ENCODE results near the gene HECA.

The HECA gene

GRCh38 chr6:139172151-139172550 lies 37.3 kb downstream of the HECA start:
- Histone ChIP-seq H3K36me3 (peaks cover 78% of the 10 kb centered on the region), H3K9me3 (no peaks in the 10 kb centered on the region), H3K4me1 (ENCODE audit: control insufficient read depth in 1 of 2, insufficient read depth in 1 of 2, low read depth in 1 of 2, low read length in 1 of 2) (peaks cover 0 to 7% of the 10 kb centered on the region in 2 experiments), H3K4me3 (ENCODE audit: low read depth in 1 of 2, low read length in 1 of 2) (no peak overlapping the region), H3K27ac (no peak overlapping the region), H3K27me3 (no peaks in the 10 kb centered on the region)
- TF ChIP-seq, protein P1, sequence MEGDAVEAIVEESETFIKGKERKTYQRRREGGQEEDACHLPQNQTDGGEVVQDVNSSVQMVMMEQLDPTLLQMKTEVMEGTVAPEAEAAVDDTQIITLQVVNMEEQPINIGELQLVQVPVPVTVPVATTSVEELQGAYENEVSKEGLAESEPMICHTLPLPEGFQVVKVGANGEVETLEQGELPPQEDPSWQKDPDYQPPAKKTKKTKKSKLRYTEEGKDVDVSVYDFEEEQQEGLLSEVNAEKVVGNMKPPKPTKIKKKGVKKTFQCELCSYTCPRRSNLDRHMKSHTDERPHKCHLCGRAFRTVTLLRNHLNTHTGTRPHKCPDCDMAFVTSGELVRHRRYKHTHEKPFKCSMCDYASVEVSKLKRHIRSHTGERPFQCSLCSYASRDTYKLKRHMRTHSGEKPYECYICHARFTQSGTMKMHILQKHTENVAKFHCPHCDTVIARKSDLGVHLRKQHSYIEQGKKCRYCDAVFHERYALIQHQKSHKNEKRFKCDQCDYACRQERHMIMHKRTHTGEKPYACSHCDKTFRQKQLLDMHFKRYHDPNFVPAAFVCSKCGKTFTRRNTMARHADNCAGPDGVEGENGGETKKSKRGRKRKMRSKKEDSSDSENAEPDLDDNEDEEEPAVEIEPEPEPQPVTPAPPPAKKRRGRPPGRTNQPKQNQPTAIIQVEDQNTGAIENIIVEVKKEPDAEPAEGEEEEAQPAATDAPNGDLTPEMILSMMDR (IDR thresholded peaks at IDR 0.05) = no peak

DNA sequence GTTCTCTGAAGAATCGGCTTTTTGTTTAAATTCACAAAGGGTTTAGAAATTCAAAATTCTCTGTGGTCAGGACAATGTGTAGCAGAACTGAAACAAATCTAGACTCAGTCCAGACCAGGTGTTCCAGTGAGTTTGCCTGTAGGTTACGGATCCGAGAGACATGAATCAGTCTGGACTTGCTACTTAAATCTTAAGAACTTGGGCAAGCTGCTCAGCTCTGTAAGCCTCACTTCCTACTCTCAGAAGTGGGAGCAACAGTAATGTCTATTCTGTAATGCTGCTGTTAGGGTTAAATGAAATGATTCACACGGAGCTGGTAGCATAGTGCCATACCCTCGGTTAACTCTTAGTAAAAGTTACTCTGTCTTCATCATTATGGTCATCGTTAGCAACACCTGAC lies 37.7 kb downstream of the HECA start:
- TF ChIP-seq, protein P1 (IDR thresholded peaks at IDR 0.05) = no peak
- Histone ChIP-seq H3K4me1 (ENCODE audit: control insufficient read depth in 1 of 2, insufficient read depth in 1 of 2, low read depth in 1 of 2, low read length in 1 of 2) (peaks cover 0 to 5% of the 10 kb centered on the region in 2 experiments), H3K27ac (no peak overlapping the region), H3K9me3 (no peaks in the 10 kb centered on the region), H3K36me3 (peaks cover 78% of the 10 kb centered on the region), H3K4me3 (ENCODE audit: low read depth in 1 of 2, low read length in 1 of 2) (no peak overlapping the region), H3K27me3 (no peaks in the 10 kb centered on the region)

DNA sequence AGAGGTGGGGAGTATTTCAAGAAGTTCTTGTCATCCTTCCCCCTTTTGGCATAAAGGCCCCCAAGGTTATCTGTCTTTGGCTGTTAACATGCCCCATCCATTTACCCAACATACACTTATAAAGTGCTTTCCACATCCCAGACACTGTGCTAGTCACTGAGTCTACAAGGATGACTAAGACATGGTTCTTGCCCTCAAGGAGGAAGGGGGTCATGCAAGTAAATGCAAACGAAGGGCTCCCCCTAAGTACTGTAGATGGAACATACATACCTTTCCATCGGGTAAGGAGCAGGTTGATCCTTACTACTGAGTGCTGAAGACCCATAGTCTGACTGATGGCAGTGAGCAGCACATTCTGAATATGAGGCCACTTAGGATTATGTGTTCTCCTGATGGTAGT lies 38.3 kb downstream of the HECA start:
- Histone ChIP-seq H3K36me3 (peaks cover 79% of the 10 kb centered on the region), H3K9me3 (no peaks in the 10 kb centered on the region), H3K4me1 (ENCODE audit: control insufficient read depth in 1 of 2, insufficient read depth in 1 of 2, low read depth in 1 of 2, low read length in 1 of 2) (no peaks in the 10 kb centered on the region), H3K4me3 (ENCODE audit: low read depth in 1 of 2, low read length in 1 of 2) (no peak overlapping the region), H3K27ac (no peak overlapping the region), H3K27me3 (no peaks in the 10 kb centered on the region)
- TF ChIP-seq, protein P1 (IDR thresholded peaks at IDR 0.05) = no peak

GRCh38 chr6:139173822-139174221 lies 38.9 kb downstream of the HECA start:
- Histone ChIP-seq H3K4me3 (ENCODE audit: low read depth in 1 of 2, low read length in 1 of 2) (no peak overlapping the region), H3K9me3 (no peaks in the 10 kb centered on the region), H3K4me1 (ENCODE audit: control insufficient read depth in 1 of 2, insufficient read depth in 1 of 2, low read depth in 1 of 2, low read length in 1 of 2) (no peaks in the 10 kb centered on the region), H3K27ac (no peak overlapping the region), H3K36me3 (peaks cover 83% of the 10 kb centered on the region), H3K27me3 (no peaks in the 10 kb centered on the region)
- TF ChIP-seq, protein P1 (IDR thresholded peaks at IDR 0.05) = no peak

- H3K36me3 ChIP-seq = peaks cover 87% of the 10 kb centered on the region
- H3K27ac ChIP-seq = peak overlapping the region; percentile 54
- no peaks in the 10 kb centered on the region for H3K4me1 ChIP-seq (ENCODE audit: control insufficient read depth in 1 of 2, insufficient read depth in 1 of 2, low read depth in 1 of 2, low read length in 1 of 2)
Measured at GRCh38 chr6:139174961-139175360, 40.1 kb downstream of the HECA start.

More at GRCh38 chr6:139174961-139175360, 40.1 kb downstream of the HECA start:
- H3K27me3 ChIP-seq = no peaks in the 10 kb centered on the region
- no peak overlapping the region for H3K4me3 ChIP-seq (ENCODE audit: low read depth in 1 of 2, low read length in 1 of 2)
- TF ChIP-seq, protein P1 (IDR thresholded peaks at IDR 0.05) = no peak
- no peaks in the 10 kb centered on the region for H3K9me3 ChIP-seq

All from neutrophil (primary cell).